Neural progenitor cell (in vitro differentiated cells): ENCODE measurements around the gene OGFOD3.

Source experiments
- EZH2 ChIP-seq: fragments of 200-600 bp; sonication (generic); IDR thresholded peaks from 2 replicates; pipeline ENCODE4 v1.6.1; 2017; ENCODE audit warnings: antibody characterized with exemption, mild to moderate bottlenecking, moderate library complexity
- EZH2phosphoT487 ChIP-seq: fragments of 200-600 bp; sonication (generic); IDR thresholded peaks from 2 replicates; pipeline ENCODE4 v1.6.1; 2017; ENCODE audit warnings: antibody characterized with exemption
- TF ChIP-seq, protein P1 (sequence below): fragments of 200-600 bp; sonication (generic); IDR thresholded peaks from 2 replicates; pipeline ENCODE4 v1.5.1; 2017; ENCODE audit warnings: antibody characterized with exemption, mild to moderate bottlenecking

DNA sequence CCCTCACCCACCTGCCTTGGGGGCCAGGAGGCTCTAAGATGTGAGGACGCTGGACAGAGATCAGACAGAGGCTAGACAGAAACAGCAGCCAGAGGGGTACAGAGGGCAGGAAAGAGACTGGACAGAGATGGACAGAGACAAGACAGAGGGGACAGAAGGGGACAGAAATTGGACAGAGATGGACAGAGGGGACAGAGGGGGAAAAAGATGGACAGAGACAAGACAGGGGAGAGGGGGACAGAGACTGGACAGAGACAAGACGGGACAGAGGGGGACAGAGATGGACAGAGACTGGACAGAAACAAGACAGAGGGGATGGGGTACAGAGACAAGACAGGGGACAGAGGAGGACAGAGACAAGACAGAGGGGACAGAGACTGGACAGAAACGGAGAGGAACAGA is 30.7 kb downstream of the OGFOD3 start:
- TF ChIP-seq, protein P1, sequence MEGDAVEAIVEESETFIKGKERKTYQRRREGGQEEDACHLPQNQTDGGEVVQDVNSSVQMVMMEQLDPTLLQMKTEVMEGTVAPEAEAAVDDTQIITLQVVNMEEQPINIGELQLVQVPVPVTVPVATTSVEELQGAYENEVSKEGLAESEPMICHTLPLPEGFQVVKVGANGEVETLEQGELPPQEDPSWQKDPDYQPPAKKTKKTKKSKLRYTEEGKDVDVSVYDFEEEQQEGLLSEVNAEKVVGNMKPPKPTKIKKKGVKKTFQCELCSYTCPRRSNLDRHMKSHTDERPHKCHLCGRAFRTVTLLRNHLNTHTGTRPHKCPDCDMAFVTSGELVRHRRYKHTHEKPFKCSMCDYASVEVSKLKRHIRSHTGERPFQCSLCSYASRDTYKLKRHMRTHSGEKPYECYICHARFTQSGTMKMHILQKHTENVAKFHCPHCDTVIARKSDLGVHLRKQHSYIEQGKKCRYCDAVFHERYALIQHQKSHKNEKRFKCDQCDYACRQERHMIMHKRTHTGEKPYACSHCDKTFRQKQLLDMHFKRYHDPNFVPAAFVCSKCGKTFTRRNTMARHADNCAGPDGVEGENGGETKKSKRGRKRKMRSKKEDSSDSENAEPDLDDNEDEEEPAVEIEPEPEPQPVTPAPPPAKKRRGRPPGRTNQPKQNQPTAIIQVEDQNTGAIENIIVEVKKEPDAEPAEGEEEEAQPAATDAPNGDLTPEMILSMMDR = no peak
- no peak for TF ChIP-seq EZH2
- TF ChIP-seq EZH2phosphoT487 = no peak
